HG02973 (cell line): ENCODE data around the gene RBM34.
"Not testable (repeated sequence)": the region's sequence is repeated elsewhere in the genome, so short reads cannot be mapped to it uniquely, and the experiment has no call there.

ENCODE experiments used
- ATAC-seq: cut with Tn5 transposase; IDR thresholded peaks from one replicate; pipeline ENCODE4 v1.9.1; 2021; ENCODE audit warnings: moderate library complexity; ENCODE audit not compliant: unreplicated experiment

Gene RBM34, protein sequence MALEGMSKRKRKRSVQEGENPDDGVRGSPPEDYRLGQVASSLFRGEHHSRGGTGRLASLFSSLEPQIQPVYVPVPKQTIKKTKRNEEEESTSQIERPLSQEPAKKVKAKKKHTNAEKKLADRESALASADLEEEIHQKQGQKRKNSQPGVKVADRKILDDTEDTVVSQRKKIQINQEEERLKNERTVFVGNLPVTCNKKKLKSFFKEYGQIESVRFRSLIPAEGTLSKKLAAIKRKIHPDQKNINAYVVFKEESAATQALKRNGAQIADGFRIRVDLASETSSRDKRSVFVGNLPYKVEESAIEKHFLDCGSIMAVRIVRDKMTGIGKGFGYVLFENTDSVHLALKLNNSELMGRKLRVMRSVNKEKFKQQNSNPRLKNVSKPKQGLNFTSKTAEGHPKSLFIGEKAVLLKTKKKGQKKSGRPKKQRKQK

DNA sequence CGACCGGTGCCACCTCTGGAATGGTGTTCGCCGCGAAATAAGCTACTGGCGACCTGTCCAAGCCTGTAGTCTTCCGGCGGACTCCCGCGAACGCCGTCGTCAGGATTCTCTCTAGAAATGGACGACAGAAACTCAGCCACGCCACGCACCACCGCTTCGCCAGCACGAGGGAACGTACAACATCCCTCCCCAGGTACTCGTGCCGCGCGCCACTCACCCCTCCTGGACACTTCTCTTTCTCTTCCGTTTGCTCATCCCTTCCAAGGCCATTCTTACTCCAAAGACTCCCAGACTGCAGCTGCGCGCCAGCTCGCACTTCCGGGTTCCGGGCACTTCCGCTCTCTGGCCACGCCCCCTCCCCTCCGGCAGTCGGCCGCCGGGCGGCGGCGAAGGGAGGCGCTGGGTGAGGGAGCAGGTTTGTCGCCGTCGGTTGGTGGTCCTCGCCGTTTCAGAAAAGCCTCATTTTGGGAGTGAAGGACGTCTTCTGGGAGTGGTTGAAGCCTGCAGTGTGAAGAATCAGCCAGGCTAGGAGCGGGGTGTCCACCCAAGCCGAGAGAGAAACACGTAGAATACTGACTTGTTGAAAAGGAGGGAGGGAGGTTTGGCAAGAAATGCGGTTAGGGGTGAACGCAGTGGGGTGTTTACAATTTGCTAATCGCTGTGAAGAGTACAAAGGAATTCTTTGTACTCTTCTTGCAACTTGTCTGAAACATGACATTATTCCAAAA lies at the start of gene RBM34:
Gene RBM34, minus strand, starts transcription at position 294 of the 728 bp plus-strand sequence. Its CDS starts 24 bp downstream, at position 270.
- peak; percentile 94 for ATAC-seq

DNA sequence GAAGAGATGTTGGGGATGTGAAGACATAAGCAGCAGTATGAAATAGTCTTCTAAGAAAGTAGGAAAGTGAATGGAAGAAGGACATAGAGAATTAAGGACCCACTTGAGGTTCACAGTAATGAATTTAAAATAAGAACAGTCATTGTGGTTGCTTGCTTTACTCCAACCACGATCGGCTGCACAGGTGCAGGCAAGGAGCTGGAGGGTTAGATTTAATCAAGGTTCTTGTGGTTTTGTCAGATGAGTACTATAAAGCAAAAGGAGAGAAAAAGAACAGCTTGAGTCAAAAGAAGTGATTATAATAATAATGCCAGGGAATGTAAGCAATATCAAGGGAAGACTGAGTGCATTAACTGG lies 46.1 kb upstream of the RBM34 start:
- no peak for ATAC-seq

DNA sequence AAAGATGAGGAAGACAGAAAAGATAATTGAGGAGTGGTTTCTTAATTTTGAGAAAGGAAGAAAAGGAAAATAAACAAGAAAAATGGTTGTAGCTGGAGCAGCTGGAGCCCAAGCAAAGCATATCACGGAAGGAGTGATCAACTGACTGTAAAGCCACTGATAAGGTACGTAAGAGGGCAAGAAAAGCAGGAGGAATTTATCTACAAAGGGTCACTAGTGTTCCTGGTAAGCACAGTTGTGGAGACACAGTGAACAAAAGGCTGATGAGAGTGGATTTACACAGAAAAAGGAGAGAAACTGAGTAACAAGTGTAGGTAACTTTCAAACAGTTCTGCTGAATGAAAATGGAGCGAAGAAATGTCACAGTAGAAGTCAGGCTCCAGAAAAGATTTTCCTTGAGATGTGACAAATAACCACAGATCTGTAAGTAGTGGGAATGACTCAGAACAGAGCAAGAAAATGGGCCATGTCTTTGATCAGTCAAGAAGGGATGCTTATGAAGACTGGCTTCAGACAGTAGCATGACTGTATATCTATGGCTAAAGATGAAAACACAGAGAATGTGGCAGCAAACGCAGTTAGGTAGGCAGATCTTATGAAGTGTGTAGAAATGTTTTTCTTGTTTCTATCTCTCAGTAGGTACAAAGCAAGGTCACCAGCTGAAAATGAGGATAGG lies 45.6 kb upstream of the RBM34 start:
- no peak for ATAC-seq

DNA sequence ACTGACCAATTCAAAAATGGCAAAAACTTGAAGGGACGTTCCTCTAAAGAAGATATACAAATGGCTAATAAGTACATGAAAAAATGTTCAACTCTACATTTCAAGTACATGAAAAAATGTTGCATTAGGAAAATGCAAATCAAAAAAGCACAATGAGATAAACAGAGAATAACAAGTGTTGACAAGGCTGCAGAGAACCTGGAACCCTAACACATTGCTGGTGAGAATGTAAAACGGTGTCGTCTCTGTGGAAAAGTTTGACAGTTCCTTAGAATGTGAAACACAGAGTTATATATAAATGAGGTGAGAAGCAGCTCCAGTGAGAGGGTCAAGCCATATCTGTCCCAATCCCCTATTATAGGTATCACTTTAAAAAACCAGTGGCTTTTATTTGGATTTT lies 44.6 kb upstream of the RBM34 start:
- no peak for ATAC-seq

DNA sequence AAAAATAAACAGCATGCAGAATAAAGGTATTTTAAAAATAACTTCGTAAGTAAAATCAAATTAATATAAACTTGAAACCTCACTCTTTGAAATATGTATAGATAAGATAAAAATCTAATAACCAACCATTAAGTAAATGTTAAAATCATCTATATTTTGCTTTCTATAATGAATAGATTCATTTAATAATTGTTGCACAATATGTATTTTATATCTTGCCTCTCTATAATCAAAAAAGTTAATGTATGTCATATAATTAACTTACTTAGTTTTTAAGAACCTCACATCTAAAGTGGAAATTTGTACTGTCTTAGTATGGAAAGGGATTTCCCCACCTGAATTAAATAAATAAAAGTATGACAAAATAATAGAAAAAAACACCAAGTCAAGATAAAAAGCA lies 42.4 kb upstream of the RBM34 start:
- no peak for ATAC-seq

DNA sequence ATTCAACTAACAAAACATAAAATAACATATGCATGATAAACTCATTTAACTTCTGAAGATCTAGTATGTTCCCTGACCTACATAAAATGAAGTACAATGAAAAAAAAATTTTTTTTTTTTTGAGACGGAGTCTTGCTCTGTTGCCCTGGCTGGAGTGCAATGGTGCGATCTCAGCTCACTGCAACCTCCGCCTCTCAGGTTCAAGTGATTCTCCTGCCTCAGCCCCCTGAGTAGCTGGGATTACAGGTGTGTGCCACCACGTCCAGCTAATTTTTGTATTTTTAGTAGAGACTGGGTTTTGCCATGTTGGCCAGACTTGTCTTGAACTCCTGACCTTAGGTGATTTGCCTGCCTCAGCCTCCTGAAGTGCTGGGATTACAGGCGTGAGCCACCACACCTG lies 41.4 kb upstream of the RBM34 start:
- not testable (repeated sequence) for ATAC-seq

DNA sequence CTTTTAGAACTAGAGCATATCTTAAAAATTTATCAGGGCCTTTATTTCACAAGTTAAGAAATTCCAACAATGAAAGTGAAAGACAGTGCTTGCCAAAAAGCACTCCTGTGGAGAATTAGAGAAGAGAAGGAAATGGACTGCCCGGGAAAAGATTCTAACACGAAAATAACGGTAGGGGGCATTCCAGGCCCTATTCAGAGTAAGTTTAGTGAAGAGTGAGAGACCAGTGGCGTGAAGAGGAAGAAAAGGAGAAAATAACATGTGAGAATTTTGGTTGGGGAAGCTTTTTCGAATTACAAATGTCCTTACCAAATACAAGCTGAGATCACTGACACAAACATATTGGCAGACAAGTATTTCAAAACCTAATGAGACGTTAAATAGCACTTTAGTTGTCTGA lies 38.4 kb upstream of the RBM34 start:
- ATAC-seq: no peak

DNA sequence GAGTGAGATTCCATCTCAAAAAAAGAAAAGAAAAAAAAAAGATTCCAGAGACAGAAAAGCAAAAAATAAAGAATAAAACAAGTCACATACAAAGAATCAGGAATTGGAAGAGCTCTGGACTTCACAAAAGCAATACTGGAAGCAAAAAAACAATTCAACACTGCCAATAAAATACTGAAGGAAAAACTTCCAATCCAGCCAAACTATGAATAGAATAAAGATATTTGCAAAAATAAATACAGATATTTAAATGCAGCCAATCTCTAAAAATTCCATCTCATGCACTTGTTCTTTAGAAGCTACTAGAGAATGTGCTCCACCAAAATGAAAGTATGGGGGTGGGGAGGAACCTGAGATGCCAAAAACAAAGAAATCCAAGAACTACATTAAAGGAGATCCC lies 29.4 kb upstream of the RBM34 start:
- no peak for ATAC-seq

DNA sequence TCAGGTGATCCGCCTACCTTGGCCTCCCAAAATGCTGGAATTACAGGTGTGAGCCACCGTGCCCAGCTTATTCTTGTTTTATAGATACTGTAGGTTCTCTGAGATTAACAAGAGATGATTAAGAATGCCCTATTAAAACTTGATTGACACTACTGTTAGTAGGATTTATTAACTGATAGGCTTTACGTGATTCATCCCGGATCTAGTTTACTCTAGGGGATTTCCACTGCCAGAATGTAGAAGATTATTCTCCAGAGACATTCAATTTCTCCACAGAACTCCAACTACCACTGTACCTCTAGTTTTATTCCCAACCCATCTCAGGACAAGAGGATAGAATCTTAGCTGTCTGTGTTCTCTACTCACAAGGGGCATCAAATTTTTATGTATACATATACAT lies 26.3 kb upstream of the RBM34 start:
- no peak for ATAC-seq

DNA sequence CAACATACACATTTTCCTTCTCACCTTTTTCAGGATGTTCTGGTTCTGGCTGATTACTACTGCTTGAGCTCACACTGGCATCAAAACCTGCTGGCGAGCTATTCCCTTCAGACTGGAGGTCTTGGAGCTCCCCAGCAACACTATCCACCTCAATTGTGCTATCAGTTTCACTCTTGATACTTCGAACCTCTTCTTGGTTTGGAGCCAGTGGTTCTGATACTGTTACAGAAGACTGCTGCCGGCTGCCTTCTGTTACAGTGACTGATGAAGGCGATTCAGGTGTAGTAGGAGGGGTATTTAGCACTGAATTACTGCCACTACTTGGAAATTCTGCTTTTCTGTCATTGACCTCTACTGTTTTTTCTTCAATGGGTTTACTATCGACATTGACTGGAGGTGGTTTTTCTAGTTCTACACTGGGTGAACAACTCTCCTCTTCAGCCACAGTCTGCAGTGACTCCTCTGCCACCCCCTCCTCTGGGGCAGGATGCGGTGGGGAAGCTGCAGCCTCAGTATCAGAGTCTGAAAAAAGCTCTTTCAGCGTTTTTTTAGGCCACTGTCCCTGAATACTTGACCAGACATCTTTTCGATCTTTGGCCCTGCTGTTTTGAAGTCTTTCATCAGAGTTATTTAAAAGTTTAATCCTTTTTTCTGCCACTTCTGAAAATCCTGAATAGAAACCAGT lies 20.7 kb upstream of the RBM34 start:
- no peak for ATAC-seq

DNA sequence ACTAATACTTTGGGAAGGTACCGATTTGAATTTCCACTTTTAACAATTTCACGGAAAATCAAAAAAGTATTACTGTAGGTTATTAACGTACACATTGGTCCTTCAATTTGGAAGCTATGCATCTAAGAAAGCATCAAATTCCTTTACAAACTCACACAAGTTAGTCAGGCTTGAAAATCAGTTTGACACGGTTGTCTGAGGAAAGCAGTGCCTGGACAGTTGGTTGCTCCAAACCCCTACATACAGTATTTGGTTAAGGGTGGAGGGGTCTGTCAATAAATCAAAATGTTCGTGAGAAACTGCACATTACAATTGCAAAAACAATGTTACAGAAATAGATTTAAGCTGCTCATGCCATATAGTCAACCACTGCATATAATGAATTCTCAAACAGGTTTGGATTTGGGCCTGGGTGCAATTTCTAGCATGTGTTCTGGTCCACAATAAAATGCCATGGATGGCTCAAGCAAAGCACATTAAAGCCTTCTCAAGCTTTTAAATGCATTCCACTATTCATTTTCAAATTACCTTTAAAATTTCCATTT lies 19.9 kb upstream of the RBM34 start:
- ATAC-seq: no peak

DNA sequence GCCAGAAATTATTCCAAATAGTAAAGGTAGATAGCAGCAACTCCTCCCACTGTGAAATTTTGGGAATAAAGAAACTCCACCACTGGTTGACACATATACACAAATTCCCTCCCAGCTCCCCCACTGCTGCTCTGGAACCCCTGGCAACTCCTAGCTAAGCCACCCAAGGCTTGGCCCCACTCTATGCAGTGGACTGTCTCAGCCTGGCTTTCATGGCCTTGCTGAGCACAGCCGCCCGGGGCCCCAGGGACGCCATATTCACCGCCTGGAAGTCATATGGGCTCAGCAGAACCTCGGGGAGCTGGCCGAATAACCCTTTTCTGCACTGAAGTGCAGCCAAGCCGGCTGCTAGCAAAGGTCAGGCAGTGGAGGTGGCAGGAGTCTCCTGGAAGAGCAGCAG lies 15.4 kb upstream of the RBM34 start:
- no peak for ATAC-seq

DNA sequence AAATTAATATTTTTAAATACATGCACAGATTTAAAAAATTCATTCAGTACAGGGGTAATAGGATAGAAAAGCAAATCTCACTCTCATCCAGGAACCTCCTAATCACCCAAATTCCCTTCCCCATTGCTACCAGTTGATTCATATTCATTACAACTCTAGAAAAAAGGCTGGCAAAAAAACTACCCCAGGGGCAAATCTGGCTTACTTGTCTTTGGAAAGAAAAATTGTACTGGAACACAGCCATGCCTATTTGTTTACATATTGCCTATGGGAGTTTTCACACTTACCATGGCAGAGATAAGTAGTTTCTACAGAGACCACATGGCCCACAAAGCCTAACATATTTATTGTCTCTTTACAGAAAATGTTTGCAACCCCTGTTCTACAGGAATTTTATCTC lies 8.9 kb upstream of the RBM34 start:
- ATAC-seq: no peak

DNA sequence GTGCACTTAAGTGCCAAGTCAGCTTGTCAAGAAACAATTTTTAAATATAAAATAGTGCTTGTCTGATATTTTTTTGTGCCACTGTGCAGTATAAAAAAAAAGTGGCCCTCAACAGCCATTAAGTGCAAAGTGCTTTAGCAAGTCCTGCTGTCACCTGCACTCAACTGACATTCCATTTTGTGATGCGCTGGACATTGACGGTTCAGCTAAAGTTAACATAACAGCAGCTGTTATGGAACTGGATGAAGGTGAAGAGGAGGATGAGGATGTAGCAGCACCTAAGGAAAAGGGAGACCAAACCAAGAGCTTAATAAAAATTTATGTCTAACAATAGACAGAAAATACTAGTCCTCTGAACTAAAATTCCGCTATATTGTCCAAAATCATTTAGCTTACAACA lies 7.3 kb upstream of the RBM34 start:
- no peak for ATAC-seq

DNA sequence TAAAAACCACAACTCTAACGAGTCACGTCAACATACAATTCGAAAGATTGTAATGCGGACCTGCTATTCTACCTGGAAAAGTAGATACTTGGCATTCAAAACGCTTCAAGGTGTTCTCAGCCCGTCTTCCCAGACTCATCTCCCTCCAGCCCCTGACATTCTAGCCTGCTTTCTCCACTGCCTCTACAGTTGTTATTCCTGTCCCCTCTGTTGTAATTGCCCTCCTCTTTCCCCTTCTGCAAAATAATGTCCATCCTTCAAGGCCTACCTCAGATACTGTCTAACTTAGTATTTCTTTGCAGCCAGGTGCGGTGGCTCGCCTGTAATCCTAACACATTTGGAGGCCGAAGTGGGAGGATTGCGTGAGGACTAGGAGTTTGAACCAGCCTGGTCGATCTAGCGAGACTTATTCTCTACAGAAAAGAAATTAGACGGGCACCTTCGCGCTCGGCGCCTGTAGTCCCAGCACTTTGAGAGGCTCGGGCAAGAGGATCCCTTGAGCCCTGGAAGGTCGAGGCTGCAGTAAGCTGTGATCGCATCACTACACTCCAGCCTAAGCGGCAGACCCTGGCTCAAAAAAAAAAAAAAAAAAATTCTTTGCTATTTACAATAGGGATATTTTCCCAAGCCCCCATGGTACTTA lies 756 bp upstream of the RBM34 start:
- ATAC-seq: no peak

DNA sequence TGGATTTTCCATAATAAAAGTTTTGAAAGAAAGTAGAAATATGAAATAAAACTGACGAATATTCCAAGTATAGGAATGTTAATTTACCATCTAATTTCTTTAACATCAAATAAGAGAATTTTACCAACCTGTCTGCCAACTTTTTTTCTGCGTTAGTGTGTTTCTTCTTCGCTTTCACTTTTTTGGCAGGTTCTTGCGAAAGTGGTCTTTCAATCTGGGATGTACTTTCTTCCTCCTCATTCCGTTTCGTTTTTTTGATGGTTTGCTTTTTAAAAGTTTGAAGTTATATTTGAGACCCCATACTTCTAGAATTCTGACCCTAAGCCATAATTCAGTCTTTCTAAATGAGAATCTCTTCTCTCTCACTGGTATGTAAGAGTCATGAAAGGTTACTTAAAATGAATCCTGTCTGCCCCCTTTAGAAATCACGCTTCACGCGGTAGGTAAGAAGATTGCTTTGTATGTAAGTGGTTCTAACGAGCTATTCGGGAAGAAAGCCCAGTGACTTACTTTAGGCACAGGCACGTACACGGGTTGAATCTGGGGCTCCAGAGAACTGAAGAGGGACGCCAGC lies 580 bp downstream of the RBM34 start:
- peak; percentile 38 for ATAC-seq

DNA sequence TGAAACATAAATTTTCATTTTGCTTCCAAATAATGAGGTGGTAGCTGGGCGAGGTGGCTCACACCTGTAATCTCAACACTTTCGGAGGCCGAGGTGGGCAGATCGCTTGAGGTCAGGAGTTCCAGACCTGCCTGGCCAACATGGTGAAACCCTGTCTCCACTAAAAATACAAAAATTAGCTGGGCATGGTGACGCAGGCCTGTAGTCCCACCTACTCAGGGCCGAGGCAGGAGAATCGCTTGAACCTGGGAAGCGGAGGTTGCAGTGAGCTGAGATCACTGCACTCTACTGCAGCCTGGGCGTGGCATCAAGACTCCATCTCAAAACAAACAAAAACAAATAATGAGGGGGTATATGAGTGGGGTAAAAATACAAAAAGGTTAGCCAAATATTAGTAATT lies 1.1 kb downstream of the RBM34 start:
- not testable (repeated sequence) for ATAC-seq

DNA sequence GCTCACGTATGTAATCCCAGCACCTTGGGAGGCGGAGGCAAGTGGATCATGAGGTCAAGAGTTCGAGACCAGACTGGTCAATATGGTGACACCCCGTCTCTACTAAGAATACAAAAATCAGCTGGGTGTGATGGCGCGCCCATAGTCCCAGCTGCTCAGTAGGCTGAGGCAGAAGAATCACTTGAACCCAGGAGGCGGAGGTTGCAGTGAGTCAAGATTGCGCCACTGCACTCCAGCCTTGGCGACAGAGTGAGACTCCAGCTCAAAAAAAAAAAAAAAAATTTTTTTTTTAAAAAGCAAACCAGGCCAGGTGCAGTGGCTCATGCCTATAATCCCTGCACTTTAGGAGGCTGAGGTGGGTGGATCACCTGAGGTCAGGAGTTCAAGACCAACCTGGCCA lies 1.8 kb downstream of the RBM34 start:
- not testable (repeated sequence) for ATAC-seq

DNA sequence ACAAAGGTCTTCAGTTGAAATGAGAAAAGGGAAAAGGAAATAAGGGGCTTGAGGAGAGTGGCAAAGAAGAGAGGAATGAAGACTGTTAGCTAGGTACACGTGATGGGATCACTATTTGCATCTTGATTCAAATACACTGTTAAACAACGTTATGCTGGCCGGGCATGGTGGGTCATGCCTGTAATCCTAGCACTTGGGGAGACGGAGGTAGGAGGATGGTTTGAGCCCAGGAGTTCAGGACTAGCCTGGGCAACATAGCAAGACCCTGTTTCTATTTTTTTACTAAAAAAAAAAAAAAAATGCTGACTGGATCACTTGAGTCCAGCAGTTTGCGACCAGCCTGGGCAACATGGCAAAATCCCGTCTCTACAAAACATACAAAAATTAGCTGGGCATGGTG lies 2.4 kb downstream of the RBM34 start:
- no peak for ATAC-seq

DNA sequence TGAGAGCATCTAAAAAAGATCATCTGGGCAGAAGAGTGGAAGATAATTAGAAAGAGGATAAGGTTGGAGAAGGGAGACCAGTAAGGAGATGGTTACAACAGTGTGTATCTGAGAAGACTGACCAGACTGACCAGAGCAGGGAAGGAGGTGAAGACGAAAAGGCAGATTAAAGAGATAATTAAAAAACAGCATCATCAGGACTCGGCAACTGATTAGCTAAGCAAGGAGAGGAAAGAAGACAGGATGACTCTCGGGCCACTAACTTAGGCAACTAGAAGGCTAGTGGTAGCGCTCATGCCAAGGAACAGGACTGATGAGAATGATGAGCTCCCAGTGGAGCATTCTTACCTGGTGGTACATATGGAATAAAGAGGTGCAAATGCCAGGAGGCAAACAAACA lies 3.9 kb downstream of the RBM34 start:
- ATAC-seq: no peak
